IPS-18a (cell line): ENCODE data around the gene TAB2.

Source experiments
- H3K27ac ChIP-seq: one replicate; pipeline ENCODE4 v1.5.1; 2013; ENCODE audit warnings: low read length
- H3K27me3 ChIP-seq: one replicate; pipeline ENCODE4 v1.6.1; 2013; ENCODE audit warnings: mild to moderate bottlenecking, low read length; ENCODE audit not compliant: control insufficient read depth, insufficient read depth
- H3K36me3 ChIP-seq: one replicate; pipeline ENCODE4 v1.6.1; 2013; ENCODE audit warnings: low read depth, low read length; ENCODE audit not compliant: control insufficient read depth
- H3K4me1 ChIP-seq: one replicate; pipeline ENCODE4 v1.6.1; 2013; ENCODE audit warnings: low read depth, low read length; ENCODE audit not compliant: control insufficient read depth
- H3K4me3 ChIP-seq: one replicate; pipeline ENCODE4 v1.5.1; 2013; ENCODE audit warnings: low read length
- H3K9ac ChIP-seq: one replicate; pipeline ENCODE4 v1.6.1; 2013; ENCODE audit warnings: mild to moderate bottlenecking, low read length, moderate library complexity
- H3K9me3 ChIP-seq: one replicate; pipeline ENCODE4 v1.6.1; 2013; ENCODE audit warnings: low read depth, low read length; ENCODE audit not compliant: control insufficient read depth

The TAB2 gene

DNA sequence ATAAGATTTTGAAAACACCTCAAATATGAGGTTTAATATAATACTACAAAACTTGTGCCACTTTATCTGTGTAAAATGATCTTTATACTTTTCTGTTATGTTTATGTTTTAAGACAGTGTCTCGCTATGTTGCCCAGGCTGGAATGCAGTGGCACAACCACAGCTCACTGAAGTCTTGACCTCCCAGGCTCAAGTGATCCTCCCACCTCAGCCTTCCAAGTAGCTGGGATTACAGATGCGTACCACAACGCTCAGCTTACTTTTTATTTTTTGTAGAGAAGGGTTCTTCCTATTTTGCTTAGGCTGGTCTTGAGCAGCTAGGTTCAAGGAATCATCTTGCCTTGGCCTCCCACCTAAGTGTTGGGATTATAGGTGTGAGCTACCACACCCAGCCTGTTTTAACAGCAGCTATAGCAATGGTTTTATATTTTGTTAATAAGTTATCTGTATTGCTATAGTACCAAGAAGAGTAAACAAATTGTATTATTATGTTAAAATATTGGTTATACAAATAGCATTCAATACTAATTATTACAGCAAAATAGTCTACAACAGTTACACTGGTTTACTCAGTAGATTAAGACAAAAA is 8.2 kb downstream of the TAB2 start:
- no peak overlapping the region for H3K27ac ChIP-seq
- peaks cover 35% of the 10 kb centered on the region for H3K4me1 ChIP-seq
- no peaks in the 10 kb centered on the region for H3K9me3 ChIP-seq
- no peaks in the 10 kb centered on the region for H3K27me3 ChIP-seq
- no peaks in the 10 kb centered on the region for H3K36me3 ChIP-seq
- H3K4me3 ChIP-seq, result no peak overlapping the region
- H3K9ac ChIP-seq, result no peak overlapping the region

GRCh38 chr6:149327638-149328037 is 10.1 kb downstream of the TAB2 start:
- no peak overlapping the region for H3K4me3 ChIP-seq
- no peaks in the 10 kb centered on the region for H3K27me3 ChIP-seq
- no peaks in the 10 kb centered on the region for H3K36me3 ChIP-seq
- no peak overlapping the region for H3K9ac ChIP-seq
- H3K27ac ChIP-seq, result no peak overlapping the region
- H3K4me1 ChIP-seq, result peaks cover 42% of the 10 kb centered on the region
- no peaks in the 10 kb centered on the region for H3K9me3 ChIP-seq

DNA sequence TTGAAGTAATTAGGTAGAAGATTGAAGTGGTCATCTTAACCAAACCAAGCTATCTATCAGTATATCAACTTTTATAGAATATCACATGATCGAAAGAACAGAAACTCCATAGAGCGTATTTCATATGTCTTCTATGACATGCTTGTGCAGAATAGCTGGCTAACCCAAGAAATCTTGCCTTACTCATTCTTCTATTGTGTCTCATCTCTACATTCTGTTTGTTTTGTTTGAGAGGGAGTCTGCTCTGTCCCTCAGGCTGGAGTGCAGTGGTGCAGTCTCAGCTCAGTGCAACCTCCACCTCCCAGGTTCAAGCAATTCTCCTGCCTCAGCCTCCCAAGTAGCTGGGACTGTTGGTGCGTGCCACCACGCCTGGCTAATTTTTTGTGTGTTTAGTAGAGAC is 10.6 kb downstream of the TAB2 start:
- Histone ChIP-seq H3K4me3 (no peak overlapping the region), H3K4me1 (peaks cover 44% of the 10 kb centered on the region), H3K27me3 (no peaks in the 10 kb centered on the region), H3K9ac (no peak overlapping the region), H3K36me3 (no peaks in the 10 kb centered on the region), H3K27ac (no peak overlapping the region), H3K9me3 (no peaks in the 10 kb centered on the region)

DNA sequence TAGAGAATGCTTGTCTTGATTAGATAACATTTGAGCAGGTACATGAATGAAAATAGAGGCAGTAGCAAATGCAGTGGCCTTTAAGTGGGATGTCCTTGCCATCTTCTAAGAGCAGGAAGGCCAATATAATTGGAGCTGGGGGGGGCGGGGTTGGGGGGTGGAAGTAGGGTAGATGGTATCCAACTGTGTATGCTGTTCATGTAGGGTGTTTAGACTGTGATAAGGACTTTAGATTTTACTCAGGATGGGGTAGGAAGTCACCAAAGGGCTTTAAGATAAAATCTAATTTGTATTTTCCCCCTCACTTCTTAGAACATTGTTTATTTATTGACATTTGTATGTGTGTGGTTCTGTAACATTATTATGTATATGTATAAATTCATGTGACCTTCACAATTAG is 12.0 kb downstream of the TAB2 start:
- H3K4me1 ChIP-seq, result peaks cover 38% of the 10 kb centered on the region

DNA sequence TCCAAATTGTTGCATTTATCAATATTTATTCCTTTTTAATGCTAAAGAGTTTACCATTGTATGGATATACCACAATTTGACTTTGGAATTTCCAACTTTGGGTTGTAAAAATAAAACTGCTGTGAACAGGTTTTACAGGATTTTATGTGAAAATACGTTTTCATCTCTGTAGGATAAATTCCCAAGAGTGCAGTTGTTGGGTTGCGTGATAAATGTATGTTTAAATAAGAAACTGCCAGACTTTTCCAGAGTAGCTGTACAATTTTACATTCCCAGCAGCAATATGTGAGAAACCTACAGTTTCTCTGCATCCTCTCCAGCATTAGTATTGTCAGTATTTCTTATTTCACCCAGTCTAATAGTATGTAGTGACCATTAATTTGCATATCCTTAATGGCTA is 12.6 kb downstream of the TAB2 start:
- no peaks in the 10 kb centered on the region for H3K36me3 ChIP-seq
- peak overlapping the region; percentile 27 for H3K27ac ChIP-seq
- no peaks in the 10 kb centered on the region for H3K27me3 ChIP-seq
- H3K4me1 ChIP-seq, result peaks cover 38% of the 10 kb centered on the region
- no peak overlapping the region for H3K9ac ChIP-seq
- no peaks in the 10 kb centered on the region for H3K9me3 ChIP-seq
- H3K4me3 ChIP-seq, result no peak overlapping the region

More for the DNA sequence above, 12.0 kb downstream of the TAB2 start:
- Histone ChIP-seq H3K9ac (no peak overlapping the region), H3K36me3 (no peaks in the 10 kb centered on the region), H3K27me3 (no peaks in the 10 kb centered on the region), H3K9me3 (no peaks in the 10 kb centered on the region), H3K4me3 (no peak overlapping the region), H3K27ac (no peak overlapping the region)

GRCh38 chr6:149331043-149331807 is 13.7 kb downstream of the TAB2 start:
- no peak overlapping the region for H3K4me3 ChIP-seq
- H3K4me1 ChIP-seq, result peaks cover 46% of the 10 kb centered on the region
- no peak overlapping the region for H3K9ac ChIP-seq
- H3K9me3 ChIP-seq, result no peaks in the 10 kb centered on the region
- H3K27me3 ChIP-seq, result no peaks in the 10 kb centered on the region
- H3K36me3 ChIP-seq, result no peaks in the 10 kb centered on the region
- no peak overlapping the region for H3K27ac ChIP-seq

GRCh38 chr6:149331871-149332270 is 14.4 kb downstream of the TAB2 start:
- Histone ChIP-seq H3K9me3 (no peaks in the 10 kb centered on the region), H3K9ac (no peak overlapping the region), H3K27me3 (no peaks in the 10 kb centered on the region), H3K4me1 (peaks cover 50% of the 10 kb centered on the region), H3K36me3 (no peaks in the 10 kb centered on the region), H3K4me3 (no peak overlapping the region), H3K27ac (no peak overlapping the region)

DNA sequence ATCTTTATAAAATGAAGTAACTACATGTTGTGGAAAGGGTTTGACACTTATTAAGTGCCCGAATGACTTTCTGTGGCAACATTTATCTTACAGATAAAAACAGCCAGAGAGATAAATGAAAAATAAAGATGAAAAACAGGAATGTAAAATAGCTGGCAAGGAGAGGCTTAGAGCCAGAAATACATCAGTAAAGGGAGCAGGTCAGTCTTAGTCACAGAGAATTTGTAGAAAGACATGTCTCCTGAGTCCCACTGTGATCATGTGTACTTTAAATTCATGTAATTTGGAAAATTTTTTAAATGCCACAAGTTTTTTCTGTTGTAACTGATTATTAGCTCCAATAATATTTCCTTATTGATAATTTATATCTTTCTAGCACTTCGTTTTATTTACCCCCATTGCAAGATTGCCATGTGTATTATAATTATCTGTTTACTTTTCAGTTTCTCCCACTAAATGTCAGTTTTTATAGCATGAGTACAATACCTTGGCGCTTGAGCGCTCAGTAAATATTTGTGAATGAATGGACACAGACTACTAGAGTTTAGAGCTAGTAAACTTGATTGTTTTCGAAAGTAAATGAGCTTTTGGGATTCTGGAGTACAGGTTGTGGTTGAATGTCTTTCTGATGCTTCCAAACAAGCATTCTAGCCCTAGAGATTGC is 15.2 kb downstream of the TAB2 start:
- Histone ChIP-seq H3K27me3 (no peaks in the 10 kb centered on the region), H3K27ac (no peak overlapping the region), H3K9ac (no peak overlapping the region), H3K36me3 (no peaks in the 10 kb centered on the region), H3K9me3 (no peaks in the 10 kb centered on the region), H3K4me3 (no peak overlapping the region), H3K4me1 (peaks cover 45% of the 10 kb centered on the region)

DNA sequence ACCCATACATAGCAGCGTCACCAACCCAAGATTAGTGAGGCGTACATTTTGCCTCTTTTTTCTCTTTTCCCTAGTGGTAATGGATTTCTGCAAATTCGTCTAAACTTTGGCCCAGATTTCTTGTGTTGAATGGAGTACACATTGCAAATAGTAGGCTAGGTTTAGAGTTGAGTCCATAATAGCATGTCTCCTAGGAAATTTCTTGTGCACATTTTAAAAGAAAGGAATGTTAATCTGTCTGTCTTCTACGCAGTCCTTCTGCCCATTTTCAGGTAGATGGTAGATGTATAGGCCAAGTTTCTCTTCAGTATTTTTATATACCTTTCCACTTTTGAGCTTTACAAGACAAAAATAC is 15.7 kb downstream of the TAB2 start:
- H3K36me3 ChIP-seq, result no peaks in the 10 kb centered on the region
- no peak overlapping the region for H3K9ac ChIP-seq
- H3K27ac ChIP-seq, result no peak overlapping the region
- H3K9me3 ChIP-seq, result no peaks in the 10 kb centered on the region
- H3K4me1 ChIP-seq, result peaks cover 41% of the 10 kb centered on the region
- no peak overlapping the region for H3K4me3 ChIP-seq
- H3K27me3 ChIP-seq, result no peaks in the 10 kb centered on the region

GRCh38 chr6:149334201-149334600 is 16.7 kb downstream of the TAB2 start:
- H3K9ac ChIP-seq, result no peak overlapping the region
- no peak overlapping the region for H3K27ac ChIP-seq
- no peaks in the 10 kb centered on the region for H3K27me3 ChIP-seq
- no peaks in the 10 kb centered on the region for H3K36me3 ChIP-seq
- no peaks in the 10 kb centered on the region for H3K9me3 ChIP-seq
- H3K4me1 ChIP-seq, result peaks cover 38% of the 10 kb centered on the region
- H3K4me3 ChIP-seq, result no peak overlapping the region

- Histone ChIP-seq H3K27ac (no peak overlapping the region), H3K9me3 (no peaks in the 10 kb centered on the region), H3K27me3 (no peaks in the 10 kb centered on the region), H3K4me1 (peaks cover 33% of the 10 kb centered on the region), H3K36me3 (no peaks in the 10 kb centered on the region), H3K9ac (no peak overlapping the region), H3K4me3 (no peak overlapping the region)
These were observed 17.2 kb downstream of the TAB2 start for GRCh38 chr6:149334682-149335160.
